HG02852 (cell line): Measurements from ENCODE around the gene RPL27.
"Not testable (repeated sequence)": the region's sequence is repeated elsewhere in the genome, so short reads cannot be mapped to it uniquely, and the experiment has no call there.

Source experiments
- ATAC-seq: cut with Tn5 transposase; IDR thresholded peaks from one replicate; pipeline ENCODE4 v1.9.1; 2021; ENCODE audit warnings: mild to moderate bottlenecking, moderate library complexity; ENCODE audit not compliant: unreplicated experiment

The RPL27 gene

GRCh38 chr17:42992872-42993271, 5.3 kb upstream of the RPL27 start:
- ATAC-seq: no peak

DNA sequence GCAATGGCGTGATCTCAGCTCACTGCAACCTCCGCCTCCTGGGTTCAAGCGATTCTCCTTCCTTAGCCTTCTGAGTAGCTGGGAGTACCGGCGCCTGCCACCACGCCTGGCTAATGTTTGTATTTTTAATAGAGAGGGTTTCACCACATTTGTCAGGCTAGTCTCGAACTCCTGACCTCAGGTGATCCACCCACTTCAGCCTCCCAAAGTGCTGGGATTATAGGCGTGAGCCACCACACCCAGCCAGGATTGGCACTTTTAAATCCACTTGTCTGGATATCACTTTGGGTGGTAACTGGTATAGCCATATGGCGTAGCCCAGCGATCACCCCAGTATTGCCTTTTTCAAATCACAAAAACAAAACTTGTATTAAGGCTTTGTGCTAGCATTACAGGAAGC, 4.3 kb upstream of the RPL27 start:
- not testable (repeated sequence) for ATAC-seq

DNA sequence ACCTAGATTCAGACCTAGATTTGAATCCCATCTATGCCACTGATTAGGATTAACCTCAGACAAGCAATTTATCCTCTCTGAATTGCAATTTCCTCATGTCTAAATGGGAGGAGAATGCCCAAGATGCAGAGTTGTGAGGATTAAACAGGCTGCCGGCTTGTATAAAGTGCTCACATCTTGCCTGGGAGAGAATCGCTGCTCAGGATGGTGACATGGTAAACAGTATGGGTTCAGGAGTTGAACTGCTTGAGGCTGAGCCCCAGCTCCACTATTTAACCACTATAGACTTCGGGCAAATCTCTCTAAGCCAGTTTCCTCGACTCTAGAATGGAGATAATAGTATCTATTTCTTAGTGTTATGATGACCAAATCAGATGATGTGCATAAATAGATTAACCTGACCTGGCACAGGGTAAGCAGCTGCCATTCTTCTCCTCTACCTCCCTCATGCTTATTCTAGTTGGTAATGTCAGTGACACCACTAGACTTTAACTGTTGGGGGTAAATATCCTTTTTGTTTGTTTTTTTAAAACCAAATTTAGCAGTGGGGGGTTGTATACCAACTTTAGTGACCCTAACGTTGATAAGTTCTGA, 732 bp upstream of the RPL27 start:
- ATAC-seq: no peak

GRCh38 chr17:42999003-42999525, 845 bp downstream of the RPL27 start:
- no peak for ATAC-seq

- not testable (repeated sequence) for ATAC-seq
Observed at GRCh38 chr17:43000894-43001293, 2.7 kb downstream of the RPL27 start.

DNA sequence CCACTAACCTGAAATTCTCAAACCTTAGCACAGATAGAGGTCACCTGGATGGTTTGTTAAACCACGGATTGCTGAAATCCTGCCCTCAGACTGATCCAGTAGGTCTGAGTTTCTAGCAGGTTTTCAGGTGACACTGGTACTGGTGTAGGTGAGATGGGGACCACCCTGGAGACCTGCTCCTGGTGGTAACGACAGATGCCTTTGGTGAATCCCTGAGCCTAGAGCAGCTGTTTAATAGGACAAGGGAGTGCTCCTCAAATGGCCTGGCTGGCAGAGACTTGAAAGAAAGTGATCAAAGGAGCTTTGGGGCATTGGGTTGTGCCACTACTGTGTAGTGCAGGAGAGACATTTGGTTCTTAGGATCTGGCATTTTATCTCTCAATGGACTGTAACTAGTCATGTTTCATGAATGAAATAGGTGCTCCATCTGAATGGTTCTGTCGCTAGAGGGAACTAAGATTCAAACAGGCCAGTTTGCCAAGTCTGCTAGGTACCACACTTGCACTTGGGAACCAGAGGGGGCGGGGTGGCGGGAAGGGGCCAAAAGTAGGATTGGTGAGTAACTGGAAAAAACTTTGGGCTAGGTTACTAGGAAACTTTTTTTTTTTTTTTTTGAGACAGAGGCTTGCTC, 5.4 kb downstream of the RPL27 start:
- ATAC-seq: no peak

- ATAC-seq: peak; percentile 83
Observed at GRCh38 chr17:43006639-43007551, 8.7 kb downstream of the RPL27 start, which contains the start of gene IFI35. IFI35 (plus strand) TSS chr17:43006784; CDS start chr17:43006948, 164 bp downstream.

GRCh38 chr17:43010667-43011308, 12.6 kb downstream of the RPL27 start:
- ATAC-seq: no peak

GRCh38 chr17:43011728-43012472, 13.7 kb downstream of the RPL27 start:
- no peak for ATAC-seq

DNA sequence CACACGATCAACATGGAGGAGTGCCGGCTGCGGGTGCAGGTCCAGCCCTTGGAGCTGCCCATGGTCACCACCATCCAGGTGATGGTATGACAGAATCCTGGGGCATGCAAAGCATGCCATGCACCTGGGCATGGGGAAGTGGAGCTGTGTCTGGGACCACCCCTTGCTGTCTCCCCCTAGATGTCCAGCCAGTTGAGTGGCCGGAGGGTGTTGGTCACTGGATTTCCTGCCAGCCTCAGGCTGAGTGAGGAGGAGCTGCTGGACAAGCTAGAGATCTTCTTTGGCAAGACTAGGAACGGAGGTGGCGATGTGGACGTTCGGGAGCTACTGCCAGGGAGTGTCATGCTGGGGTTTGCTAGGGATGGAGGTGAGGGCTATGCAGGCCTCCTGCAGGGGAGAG, 15.1 kb downstream of the RPL27 start:
- ATAC-seq: no peak

DNA sequence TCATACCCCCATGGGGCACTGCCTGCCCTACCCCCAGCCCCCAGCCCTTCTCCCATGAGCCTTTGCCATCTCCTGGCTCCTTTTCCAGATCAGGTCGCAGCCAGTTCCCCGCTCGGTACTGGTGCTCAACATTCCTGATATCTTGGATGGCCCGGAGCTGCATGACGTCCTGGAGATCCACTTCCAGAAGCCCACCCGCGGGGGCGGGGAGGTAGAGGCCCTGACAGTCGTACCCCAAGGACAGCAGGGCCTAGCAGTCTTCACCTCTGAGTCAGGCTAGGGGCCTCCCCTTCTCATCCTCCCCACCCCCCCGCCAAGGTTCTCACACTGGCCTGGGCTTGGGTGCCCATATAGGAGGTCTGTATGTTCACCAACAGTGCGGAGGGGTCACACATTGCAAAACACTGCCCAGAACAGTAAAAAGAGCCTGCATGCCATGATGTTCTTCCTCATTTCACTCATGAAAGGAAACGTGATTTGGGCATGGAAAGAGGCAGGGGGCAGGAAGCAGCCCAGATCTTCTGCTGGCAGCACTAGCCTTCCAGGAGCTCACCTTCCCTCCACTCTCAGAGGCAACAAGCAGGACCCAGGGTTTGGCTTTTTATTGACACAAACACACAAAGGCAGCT, 15.9 kb downstream of the RPL27 start:
- ATAC-seq: no peak

- no peak for ATAC-seq
Observed at GRCh38 chr17:43014649-43015542, 16.7 kb downstream of the RPL27 start.

GRCh38 chr17:43015579-43015978, 17.4 kb downstream of the RPL27 start:
- ATAC-seq: no peak

DNA sequence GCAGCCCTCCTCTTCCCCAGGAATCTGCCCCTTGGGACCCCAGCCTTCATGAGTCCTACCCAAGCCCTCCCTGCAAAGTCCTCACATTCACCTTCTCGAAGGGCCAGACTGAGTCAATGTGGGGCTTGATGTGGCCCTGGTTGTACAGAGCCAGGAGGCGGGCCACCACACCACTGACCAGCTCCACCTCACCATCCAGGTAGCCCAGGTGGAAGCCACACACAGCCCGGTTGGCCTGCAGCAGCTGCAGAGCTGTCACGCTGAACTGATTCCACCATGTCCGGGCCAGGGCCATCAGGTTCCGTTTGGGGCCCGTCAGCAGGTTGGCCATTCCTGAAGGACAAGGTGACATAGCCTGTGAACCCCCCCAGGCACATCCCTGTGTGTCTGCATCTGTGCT, 18.0 kb downstream of the RPL27 start:
- no peak for ATAC-seq

DNA sequence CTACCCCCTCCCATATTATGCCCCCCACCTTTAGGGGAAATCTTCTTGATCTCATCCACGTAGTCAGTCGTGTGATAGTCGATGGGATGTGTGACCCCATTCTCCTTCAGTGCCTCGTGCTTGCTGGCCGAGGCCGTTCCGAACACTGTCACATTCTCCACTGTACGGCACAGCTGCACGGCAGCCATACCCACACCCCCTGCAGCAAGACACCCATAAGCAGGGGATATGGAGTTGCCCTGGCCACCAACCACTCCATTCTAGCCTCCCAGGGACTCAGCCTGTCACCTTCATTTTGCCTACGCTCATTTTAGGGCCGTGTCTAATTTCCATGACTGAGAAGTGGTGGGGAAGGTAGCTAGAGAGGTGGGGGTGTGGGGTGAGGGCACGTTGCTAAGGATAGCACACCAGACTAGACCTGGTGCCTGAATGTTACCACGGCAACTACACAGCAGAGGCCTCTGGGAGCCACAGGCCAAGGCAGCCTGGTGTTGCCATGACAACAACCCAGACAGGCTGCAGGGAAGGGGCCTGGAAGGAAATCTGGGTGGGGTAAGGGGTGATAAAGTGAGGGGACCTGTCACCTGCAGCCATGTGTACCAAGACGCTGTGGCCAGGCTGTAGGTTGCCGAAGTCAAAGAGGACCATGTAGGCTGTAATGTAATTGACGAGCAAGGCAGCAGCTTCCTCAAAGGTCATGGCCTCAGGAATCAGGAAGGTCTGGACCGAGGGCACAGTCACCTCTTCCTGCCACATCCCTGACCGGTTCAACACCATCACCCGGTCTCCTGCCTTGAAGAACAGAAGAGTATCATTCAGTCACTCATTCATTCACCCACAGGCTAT, 20.0 kb downstream of the RPL27 start:
- ATAC-seq: no peak

DNA sequence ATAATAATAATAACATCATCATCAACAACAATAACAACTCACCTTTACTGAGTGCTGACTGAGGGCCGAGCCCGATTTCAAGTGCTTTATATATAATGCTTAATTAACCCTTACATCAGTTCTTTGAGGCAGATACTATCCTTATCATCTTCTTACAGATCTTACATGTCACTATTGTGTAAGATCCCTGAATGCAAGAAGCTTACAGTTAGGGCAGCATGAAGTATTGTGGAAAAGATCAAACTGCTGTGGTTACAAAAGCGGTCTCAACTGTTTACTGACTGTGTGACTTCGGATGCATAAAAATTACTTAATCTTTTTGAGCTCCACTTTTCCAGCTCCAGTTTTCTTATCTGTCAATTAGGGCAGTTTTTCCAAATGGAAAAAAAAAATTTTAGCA, 20.7 kb downstream of the RPL27 start:
- no peak for ATAC-seq

DNA sequence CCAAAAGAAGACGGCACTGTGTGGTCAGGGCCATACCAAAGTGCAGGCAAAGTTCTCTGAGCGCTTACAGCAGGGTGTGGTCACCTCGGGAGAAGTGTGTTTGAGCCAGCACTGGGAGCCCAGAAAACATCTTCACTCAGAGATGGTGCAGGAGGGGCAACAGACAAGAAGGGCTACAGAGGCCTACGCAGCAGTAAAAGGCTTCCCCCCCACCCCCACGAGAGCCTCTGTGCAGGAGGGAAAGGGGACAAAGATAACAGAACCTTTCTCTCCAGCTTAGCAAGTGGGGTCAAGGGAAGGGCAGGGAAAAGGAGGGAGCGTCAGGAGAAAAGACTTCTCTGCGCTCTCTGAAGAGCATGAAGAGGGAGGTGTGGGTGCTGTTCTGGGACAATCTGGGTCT, 21.2 kb downstream of the RPL27 start:
- no peak for ATAC-seq

GRCh38 chr17:43020030-43020621, 21.9 kb downstream of the RPL27 start:
- ATAC-seq: no peak
